IPS-20b (cell line): ENCODE data around the gene HYAL2.
A peak's percentile ranks its signal among the peaks of the same experiment; 100 is the strongest.

Experiments used
- H3K27ac ChIP-seq: one replicate; pipeline ENCODE4 v1.5.1; 2013; ENCODE audit warnings: low read length
- H3K27me3 ChIP-seq: 2 replicates; pipeline ENCODE4 v1.6.1; 2013; ENCODE audit warnings: mild to moderate bottlenecking, low read length, inconsistent platforms; ENCODE audit not compliant: insufficient read depth
- H3K36me3 ChIP-seq: 2 replicates; pipeline ENCODE4 v1.6.1; 2013; ENCODE audit warnings: low read depth, mild to moderate bottlenecking, inconsistent platforms, low read length, moderate library complexity; ENCODE audit not compliant: insufficient read depth
- H3K4me1 ChIP-seq: 2 replicates; pipeline ENCODE4 v1.6.1; 2013; ENCODE audit warnings: mild to moderate bottlenecking, control low read depth, inconsistent platforms, low read length, moderate library complexity; ENCODE audit not compliant: insufficient read depth
- H3K4me3 ChIP-seq: 2 replicates; pipeline ENCODE4 v1.5.1; 2013; ENCODE audit warnings: mild to moderate bottlenecking, low read length, inconsistent platforms
- H3K9ac ChIP-seq: 2 replicates; pipeline ENCODE4 v1.6.1; 2013; ENCODE audit warnings: low read depth, mild to moderate bottlenecking, inconsistent platforms, low read length, moderate library complexity
- H3K9me3 ChIP-seq: 2 replicates; pipeline ENCODE4 v1.6.1; 2013; ENCODE audit warnings: mild to moderate bottlenecking, low read depth, low read length, inconsistent platforms; ENCODE audit not compliant: insufficient read depth

Gene HYAL2

GRCh38 chr3:50337175-50337861 lies 14.8 kb upstream of the HYAL2 start:
- Histone ChIP-seq H3K4me3 (peak overlapping the region; percentile 90), H3K4me1 (no peaks in the 10 kb centered on the region; the same call in 1 of the 2 replicates), H3K36me3 (peaks cover 16% of the 10 kb centered on the region), H3K27ac (peak overlapping the region; percentile 7), H3K27me3 (peaks cover 46% of the 10 kb centered on the region), H3K9me3 (no peaks in the 10 kb centered on the region), H3K9ac (peak overlapping the region; percentile 90; the same call in 1 of the 2 replicates)

- peaks cover 39% of the 10 kb centered on the region for H3K27me3 ChIP-seq
- peaks cover 23% of the 10 kb centered on the region for H3K36me3 ChIP-seq
- H3K9me3 ChIP-seq = no peaks in the 10 kb centered on the region
- H3K27ac ChIP-seq = peak overlapping the region; percentile 7
- H3K4me1 ChIP-seq = no peaks in the 10 kb centered on the region; the same call in 1 of the 2 replicates
- H3K9ac ChIP-seq = peak overlapping the region; percentile 90
- peak overlapping the region; percentile 90 for H3K4me3 ChIP-seq
Observed at GRCh38 chr3:50336452-50337174, 14.1 kb upstream of the HYAL2 start.

GRCh38 chr3:50334339-50335075 lies 12.0 kb upstream of the HYAL2 start:
- H3K4me3 ChIP-seq = no peak overlapping the region

GRCh38 chr3:50333744-50334328 lies 11.3 kb upstream of the HYAL2 start:
- no peak overlapping the region for H3K27ac ChIP-seq
- no peak overlapping the region for H3K4me3 ChIP-seq
- H3K36me3 ChIP-seq = peaks cover 48% of the 10 kb centered on the region
- H3K4me1 ChIP-seq = no peaks in the 10 kb centered on the region; the same call in 1 of the 2 replicates
- no peak overlapping the region for H3K9ac ChIP-seq
- no peaks in the 10 kb centered on the region for H3K9me3 ChIP-seq
- peaks cover 12% of the 10 kb centered on the region for H3K27me3 ChIP-seq

More at GRCh38 chr3:50334339-50335075, 12.0 kb upstream of the HYAL2 start:
- H3K4me1 ChIP-seq = no peaks in the 10 kb centered on the region; the same call in 1 of the 2 replicates
- H3K36me3 ChIP-seq = peaks cover 44% of the 10 kb centered on the region
- H3K9me3 ChIP-seq = no peaks in the 10 kb centered on the region
- no peak overlapping the region for H3K27ac ChIP-seq
- peaks cover 18% of the 10 kb centered on the region for H3K27me3 ChIP-seq
- no peak overlapping the region for H3K9ac ChIP-seq

- Histone ChIP-seq H3K9ac (no peak overlapping the region), H3K4me1 (no peaks in the 10 kb centered on the region; the same call in 1 of the 2 replicates), H3K27me3 (no peaks in the 10 kb centered on the region), H3K9me3 (no peaks in the 10 kb centered on the region), H3K27ac (no peak overlapping the region), H3K36me3 (peaks cover 48% of the 10 kb centered on the region), H3K4me3 (no peak overlapping the region)
Observed at GRCh38 chr3:50331364-50331907, 8.9 kb upstream of the HYAL2 start.

- Histone ChIP-seq H3K27ac (no peak overlapping the region), H3K4me3 (no peak overlapping the region), H3K9ac (no peak overlapping the region), H3K36me3 (peaks cover 56% of the 10 kb centered on the region), H3K4me1 (no peaks in the 10 kb centered on the region; the same call in 1 of the 2 replicates), H3K27me3 (no peaks in the 10 kb centered on the region), H3K9me3 (no peaks in the 10 kb centered on the region)
Observed at GRCh38 chr3:50330330-50330729, 7.8 kb upstream of the HYAL2 start.

- Histone ChIP-seq H3K9ac (peak within 1 kb of the TSS; percentile 87), H3K27ac (no peak within 1 kb of the TSS), H3K4me3 (peak within 1 kb of the TSS; percentile 90), H3K27me3 (no peaks in the 10 kb centered on the region), H3K9me3 (no peaks in the 10 kb centered on the region), H3K36me3 (peaks cover 50% of the 10 kb centered on the region), H3K4me1 (peaks cover 4% of the 10 kb centered on the region; the same call in 1 of the 2 replicates)
Observed at GRCh38 chr3:50327943-50328691, 5.6 kb upstream of the HYAL2 start, which contains the start of gene TUSC2. Gene TUSC2, minus strand, starts transcription at chr3:50328223. Its CDS starts 124 bp downstream, at chr3:50328099.

- Histone ChIP-seq H3K4me1 (peaks cover 7% of the 10 kb centered on the region; the same call in 1 of the 2 replicates), H3K4me3 (peak overlapping the region; percentile 90), H3K9ac (peak overlapping the region; percentile 87), H3K9me3 (no peaks in the 10 kb centered on the region), H3K27ac (no peak overlapping the region), H3K27me3 (no peaks in the 10 kb centered on the region), H3K36me3 (peaks cover 45% of the 10 kb centered on the region)
Observed at GRCh38 chr3:50327129-50327528, 4.6 kb upstream of the HYAL2 start.

GRCh38 chr3:50326182-50326541 lies 3.6 kb upstream of the HYAL2 start:
- Histone ChIP-seq H3K9me3 (no peaks in the 10 kb centered on the region), H3K27ac (no peak overlapping the region), H3K9ac (no peak overlapping the region), H3K27me3 (no peaks in the 10 kb centered on the region), H3K4me1 (peaks cover 7% of the 10 kb centered on the region; the same call in 1 of the 2 replicates), H3K4me3 (no peak overlapping the region), H3K36me3 (peaks cover 36% of the 10 kb centered on the region)

GRCh38 chr3:50325497-50326181 lies 3.1 kb upstream of the HYAL2 start:
- Histone ChIP-seq H3K27me3 (no peaks in the 10 kb centered on the region), H3K9ac (no peak overlapping the region), H3K9me3 (no peaks in the 10 kb centered on the region), H3K4me3 (no peak overlapping the region), H3K36me3 (peaks cover 30% of the 10 kb centered on the region), H3K4me1 (peaks cover 7% of the 10 kb centered on the region; the same call in 1 of the 2 replicates), H3K27ac (no peak overlapping the region)
